Left ventricle myocardium inferior (tissue), 1 donor: Measurements from ENCODE around the gene GLMN. TPM values are rescaled to one million over a fixed set of nuclear protein-coding genes. Genes with fewer than 3 reads are reported as not detected.

Experiments
- DNase-seq: peaks from one replicate; pipeline ENCODE4 v3.0.0-alpha.2; 2020
- H3K27ac ChIP-seq: fragments of 200-600 bp; replicated peaks from 2 replicates; pipeline ENCODE4 v1.8.0; 2021
- H3K27me3 ChIP-seq: fragments of 200-600 bp; 2 replicates; pipeline ENCODE4 v1.8.0; 2021; ENCODE audit warnings: low read depth
- H3K36me3 ChIP-seq: fragments of 200-600 bp; 2 replicates; pipeline ENCODE4 v1.8.0; 2021
- H3K4me1 ChIP-seq: fragments of 200-600 bp; 2 replicates; pipeline ENCODE4 v1.8.0; 2021
- H3K4me3 ChIP-seq: fragments of 200-600 bp; 2 replicates; pipeline ENCODE4 v1.8.0; 2021; ENCODE audit warnings: mild to moderate bottlenecking, moderate library complexity
- H3K9me3 ChIP-seq: fragments of 200-600 bp; replicated peaks from 2 replicates; pipeline ENCODE4 v1.8.0; 2021
- intact Hi-C: fragments of 100-400 bp; cut with micrococcal nuclease; formaldehyde crosslinking; loops from one replicate; pipeline ENCODE4 v1.11.0; 2022
- long read RNA-seq: library from polyadenylated mRNA; unstranded; transcript quantifications from one replicate; pipeline ENCODE4 v2.0.0, GENCODE V29; 2021
- total RNA-seq: library from RNA; stranded (reverse); fragmentation: NEBNext Ultra II Directional; extraction: Animal tissue kit (Norgen Biotek cat#: 25700); gene quantifications from one replicate; pipeline ENCODE4 v1.2.1, GENCODE V29; 2021
- TF ChIP-seq, protein P1 (sequence below): fragments of 200-600 bp; IDR thresholded peaks from 2 replicates; pipeline ENCODE4 v1.8.0; 2021; ENCODE audit warnings: antibody characterized with exemption, mild to moderate bottlenecking, borderline replicate concordance
- donor health status: DM: no; HTN: yes; CAD: no; lungs with severe emphysema.

GLMN gene, protein sequence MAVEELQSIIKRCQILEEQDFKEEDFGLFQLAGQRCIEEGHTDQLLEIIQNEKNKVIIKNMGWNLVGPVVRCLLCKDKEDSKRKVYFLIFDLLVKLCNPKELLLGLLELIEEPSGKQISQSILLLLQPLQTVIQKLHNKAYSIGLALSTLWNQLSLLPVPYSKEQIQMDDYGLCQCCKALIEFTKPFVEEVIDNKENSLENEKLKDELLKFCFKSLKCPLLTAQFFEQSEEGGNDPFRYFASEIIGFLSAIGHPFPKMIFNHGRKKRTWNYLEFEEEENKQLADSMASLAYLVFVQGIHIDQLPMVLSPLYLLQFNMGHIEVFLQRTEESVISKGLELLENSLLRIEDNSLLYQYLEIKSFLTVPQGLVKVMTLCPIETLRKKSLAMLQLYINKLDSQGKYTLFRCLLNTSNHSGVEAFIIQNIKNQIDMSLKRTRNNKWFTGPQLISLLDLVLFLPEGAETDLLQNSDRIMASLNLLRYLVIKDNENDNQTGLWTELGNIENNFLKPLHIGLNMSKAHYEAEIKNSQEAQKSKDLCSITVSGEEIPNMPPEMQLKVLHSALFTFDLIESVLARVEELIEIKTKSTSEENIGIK
- total RNA-seq, result 6.2 TPM
- long read RNA-seq, transcript GLMN-201 (19 exons, 1,995 nt), result major isoform, 7 of 8 reads
- long read RNA-seq, partial matches to known transcripts, result 0 of 8 reads
- long read RNA-seq, other reads (novel, unspliced or antisense), result 1 of 8 reads

DNA sequence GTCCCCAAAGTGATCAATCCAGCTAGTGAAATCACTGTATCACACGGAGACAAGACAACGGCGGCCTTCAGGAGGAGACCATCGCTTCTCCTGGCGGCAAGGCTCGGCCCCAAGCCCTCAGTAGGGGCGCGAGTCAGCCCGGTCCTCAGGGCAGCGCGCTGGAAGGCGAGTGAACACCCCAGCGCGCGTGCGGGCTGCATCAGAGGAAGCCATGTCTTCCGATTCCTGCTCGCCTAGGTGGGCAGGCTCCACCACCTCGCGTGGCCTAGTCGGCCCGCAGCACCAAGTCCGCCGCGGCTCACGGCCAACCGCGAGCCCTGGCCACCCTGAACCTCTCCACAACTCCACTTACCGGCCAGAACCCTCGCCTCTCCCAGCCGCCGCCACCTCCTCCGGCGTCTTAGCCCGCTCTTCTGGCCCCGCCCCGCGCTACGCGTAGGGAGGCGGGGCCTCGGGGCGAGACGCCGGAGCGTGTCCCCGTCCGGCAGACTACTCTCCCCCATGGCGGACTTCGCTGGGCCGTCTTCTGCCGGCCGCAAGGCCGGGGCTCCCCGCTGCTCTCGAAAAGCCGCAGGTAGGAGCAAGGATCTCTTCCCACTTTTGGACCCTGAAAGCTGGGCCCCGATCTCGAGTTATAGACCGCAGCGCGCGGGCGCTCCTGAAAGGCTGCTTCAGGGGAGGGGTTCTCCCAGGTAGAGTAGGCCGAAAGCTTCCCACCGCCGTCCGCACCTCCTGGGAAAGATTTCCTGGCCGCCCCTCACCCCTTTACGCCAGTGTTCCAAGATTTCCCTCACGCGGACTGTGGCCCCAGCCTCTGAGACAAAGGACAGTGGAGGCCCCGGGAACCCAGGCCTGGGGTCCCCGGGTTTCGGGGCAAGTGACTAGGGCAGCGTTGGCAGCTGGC, at the start of gene GLMN, which contains the start of gene RPAP2:
Gene GLMN (minus strand): TSS at position 415 of the 904 bp plus-strand sequence. CDS start 988 bp downstream, outside the sequence.
Gene RPAP2 (plus strand): TSS at position 487 of the 904 bp plus-strand sequence. CDS start 15 bp downstream, at position 502.
- TF ChIP-seq, protein P1, sequence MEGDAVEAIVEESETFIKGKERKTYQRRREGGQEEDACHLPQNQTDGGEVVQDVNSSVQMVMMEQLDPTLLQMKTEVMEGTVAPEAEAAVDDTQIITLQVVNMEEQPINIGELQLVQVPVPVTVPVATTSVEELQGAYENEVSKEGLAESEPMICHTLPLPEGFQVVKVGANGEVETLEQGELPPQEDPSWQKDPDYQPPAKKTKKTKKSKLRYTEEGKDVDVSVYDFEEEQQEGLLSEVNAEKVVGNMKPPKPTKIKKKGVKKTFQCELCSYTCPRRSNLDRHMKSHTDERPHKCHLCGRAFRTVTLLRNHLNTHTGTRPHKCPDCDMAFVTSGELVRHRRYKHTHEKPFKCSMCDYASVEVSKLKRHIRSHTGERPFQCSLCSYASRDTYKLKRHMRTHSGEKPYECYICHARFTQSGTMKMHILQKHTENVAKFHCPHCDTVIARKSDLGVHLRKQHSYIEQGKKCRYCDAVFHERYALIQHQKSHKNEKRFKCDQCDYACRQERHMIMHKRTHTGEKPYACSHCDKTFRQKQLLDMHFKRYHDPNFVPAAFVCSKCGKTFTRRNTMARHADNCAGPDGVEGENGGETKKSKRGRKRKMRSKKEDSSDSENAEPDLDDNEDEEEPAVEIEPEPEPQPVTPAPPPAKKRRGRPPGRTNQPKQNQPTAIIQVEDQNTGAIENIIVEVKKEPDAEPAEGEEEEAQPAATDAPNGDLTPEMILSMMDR, result peak; percentile 38
- intact Hi-C loops, result no loop called here
- Histone ChIP-seq H3K27ac (peak within 1 kb of the TSS; percentile 94), H3K36me3 (peaks cover 6% of the 10 kb centered on the region), H3K4me3 (peak within 1 kb of the TSS; percentile 71), H3K9me3 (no peaks in the 10 kb centered on the region), H3K4me1 (peaks cover 34% of the 10 kb centered on the region), H3K27me3 (no peaks in the 10 kb centered on the region)
- DNase-seq, result peak; percentile 80

DNA sequence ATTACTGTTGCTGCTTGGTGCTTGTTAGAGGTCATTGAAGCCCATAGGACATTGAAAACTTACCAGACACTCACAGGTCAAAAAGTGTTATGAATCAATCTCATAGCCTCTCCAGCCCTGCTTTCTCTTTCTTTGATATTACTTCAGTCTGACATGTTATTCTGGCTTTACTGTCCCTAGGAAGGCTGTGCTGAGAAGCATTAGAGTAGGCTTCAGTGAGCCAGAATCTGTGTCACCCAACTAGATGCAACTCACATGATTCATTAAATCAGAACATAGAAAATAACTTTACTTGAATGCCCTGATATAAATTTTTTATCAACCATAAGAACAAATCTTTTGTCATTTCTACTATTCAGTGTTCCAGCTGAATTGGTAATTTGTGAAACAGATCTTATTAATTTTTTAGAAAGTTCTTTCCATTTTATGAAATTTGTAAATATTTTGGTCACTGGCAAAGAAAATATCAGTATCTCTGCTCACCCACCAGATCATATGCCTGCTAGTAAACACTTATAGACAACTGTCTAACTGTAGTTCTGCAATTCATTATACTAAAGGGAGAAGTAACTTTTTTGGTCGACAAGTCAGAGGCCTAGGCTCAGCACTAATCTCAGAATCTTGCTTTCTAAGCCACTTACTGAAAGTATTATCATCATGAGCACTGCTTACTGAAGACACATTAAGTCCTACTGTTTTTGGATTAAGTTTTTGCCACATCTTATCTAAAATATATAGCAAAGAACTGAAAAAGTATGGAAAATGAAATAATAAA, 48.3 kb upstream of the GLMN start:
- Histone ChIP-seq H3K4me3 (no peak overlapping the region), H3K36me3 (peaks cover 56% of the 10 kb centered on the region), H3K27me3 (no peaks in the 10 kb centered on the region), H3K27ac (no peak overlapping the region), H3K9me3 (peaks cover 2% of the 10 kb centered on the region), H3K4me1 (no peaks in the 10 kb centered on the region)
- no peak for DNase-seq
- intact Hi-C loops, result no loop called here
- TF ChIP-seq, protein P1, result no peak

DNA sequence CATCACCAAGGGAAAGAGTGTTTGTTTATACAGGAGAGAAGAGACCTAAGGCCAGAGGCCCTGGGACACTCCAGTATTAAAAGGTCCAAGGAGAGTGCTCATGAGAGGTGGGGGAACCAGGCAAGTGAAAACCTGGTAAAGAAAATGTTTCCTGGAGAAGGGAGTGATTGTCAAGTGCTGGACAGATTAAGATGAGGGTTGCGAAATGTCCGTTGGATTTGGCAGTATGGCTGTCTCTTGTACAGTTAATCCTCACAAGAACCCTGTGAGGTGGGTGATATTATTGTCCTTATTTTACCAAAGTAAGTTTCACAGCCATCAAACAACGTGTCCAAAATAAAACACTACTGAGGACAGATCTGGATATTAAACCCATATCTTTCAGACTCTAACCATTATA, 44.3 kb upstream of the GLMN start:
- Histone ChIP-seq H3K9me3 (no peaks in the 10 kb centered on the region), H3K27ac (no peak overlapping the region), H3K4me1 (no peaks in the 10 kb centered on the region), H3K4me3 (no peak overlapping the region), H3K36me3 (peaks cover 42% of the 10 kb centered on the region), H3K27me3 (no peaks in the 10 kb centered on the region)
- DNase-seq, result no peak
- TF ChIP-seq, protein P1, result no peak
- intact Hi-C loops, result no loop called here

DNA sequence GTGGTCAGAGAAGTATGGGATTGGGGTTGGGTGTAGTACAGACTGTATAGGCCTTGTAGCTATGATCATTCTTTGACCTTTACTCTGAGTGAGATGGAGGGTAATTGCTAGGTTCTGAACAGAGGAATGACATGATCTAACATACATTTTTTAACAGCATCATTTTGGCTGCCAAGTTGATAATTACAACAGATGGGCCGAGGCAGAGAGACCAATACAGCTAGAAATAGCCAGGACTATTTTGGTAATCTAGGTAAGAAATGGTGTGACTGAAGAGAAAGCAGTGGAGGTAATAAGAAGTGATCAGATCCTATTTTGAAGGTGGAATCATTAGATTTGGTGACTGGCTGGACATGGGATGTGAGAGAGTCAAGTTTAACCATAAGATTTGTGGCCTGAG, 43.6 kb upstream of the GLMN start:
- Histone ChIP-seq H3K36me3 (peaks cover 41% of the 10 kb centered on the region), H3K4me1 (no peaks in the 10 kb centered on the region), H3K27me3 (no peaks in the 10 kb centered on the region), H3K9me3 (no peaks in the 10 kb centered on the region), H3K4me3 (no peak overlapping the region), H3K27ac (no peak overlapping the region)
- intact Hi-C loops, result no loop called here
- DNase-seq, result no peak
- TF ChIP-seq, protein P1, result no peak

DNA sequence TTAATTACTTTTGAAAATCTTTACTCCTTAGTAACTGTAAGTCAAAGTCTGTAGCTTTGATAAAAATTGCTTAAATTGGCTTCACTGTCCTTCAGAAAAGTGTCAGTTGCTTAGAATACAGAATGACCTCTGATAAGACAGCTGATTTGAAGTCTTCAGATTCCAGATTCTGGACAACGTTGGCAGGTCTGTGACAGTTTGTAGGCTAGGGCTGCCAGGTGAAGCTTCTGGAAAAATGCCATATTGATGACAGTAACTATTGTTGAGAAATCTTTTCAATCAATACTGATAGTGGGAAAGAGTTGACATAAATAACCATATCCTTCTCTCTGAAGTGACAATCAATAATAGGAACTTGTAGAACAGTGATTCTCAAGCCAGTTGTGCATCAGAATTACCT, 41.4 kb upstream of the GLMN start:
- DNase-seq, result no peak
- Histone ChIP-seq H3K27me3 (no peaks in the 10 kb centered on the region), H3K9me3 (no peaks in the 10 kb centered on the region), H3K36me3 (peaks cover 53% of the 10 kb centered on the region), H3K4me1 (no peaks in the 10 kb centered on the region), H3K4me3 (no peak overlapping the region), H3K27ac (no peak overlapping the region)
- intact Hi-C loops, result no loop called here
- TF ChIP-seq, protein P1, result no peak
